Measurements from ENCODE around the gene CCDC40.

Gene CCDC40

GRCh38 chr17:80035937-80036714, at the start of gene CCDC40:
Gene CCDC40, plus strand, starts transcription at chr17:80036642. Its CDS starts 21 bp downstream, at chr17:80036663.
- peaks cover 3% of the 10 kb centered on the region for H3K27me3 ChIP-seq (ENCODE audit: control insufficient read depth, insufficient read depth, low read length)
- peaks cover 15% of the 10 kb centered on the region for H3K4me1 ChIP-seq (ENCODE audit: control insufficient read depth, insufficient read depth, low read length)

GRCh38 chr17:79987187-79987934, 49.1 kb upstream of the CCDC40 start:
- Histone ChIP-seq H3K9me3 (ENCODE audit: control insufficient read depth, low read length) (no peaks in the 10 kb centered on the region), H3K4me3 (ENCODE audit: low read length) (no peak overlapping the region), H3K27me3 (ENCODE audit: control insufficient read depth, insufficient read depth, low read length) (no peaks in the 10 kb centered on the region), H3K36me3 (ENCODE audit: control insufficient read depth, insufficient read depth, low read length) (no peaks in the 10 kb centered on the region), H3K9ac (ENCODE audit: low read length) (no peak overlapping the region), H3K4me1 (ENCODE audit: control insufficient read depth, insufficient read depth, low read length) (peaks cover 67% of the 10 kb centered on the region)

More at GRCh38 chr17:80035937-80036714, at the start of gene CCDC40:
- Histone ChIP-seq H3K36me3 (ENCODE audit: control insufficient read depth, insufficient read depth, low read length) (no peaks in the 10 kb centered on the region), H3K9ac (ENCODE audit: low read length) (peak within 1 kb of the TSS; percentile 76), H3K4me3 (ENCODE audit: low read length) (peak within 1 kb of the TSS; percentile 74), H3K9me3 (ENCODE audit: control insufficient read depth, low read length) (no peaks in the 10 kb centered on the region)

GRCh38 chr17:79987935-79988184, 48.6 kb upstream of the CCDC40 start:
- Histone ChIP-seq H3K9ac (ENCODE audit: low read length) (peak overlapping the region; percentile 9), H3K4me1 (ENCODE audit: control insufficient read depth, insufficient read depth, low read length) (peaks cover 72% of the 10 kb centered on the region), H3K9me3 (ENCODE audit: control insufficient read depth, low read length) (no peaks in the 10 kb centered on the region), H3K36me3 (ENCODE audit: control insufficient read depth, insufficient read depth, low read length) (no peaks in the 10 kb centered on the region), H3K4me3 (ENCODE audit: low read length) (no peak overlapping the region), H3K27me3 (ENCODE audit: control insufficient read depth, insufficient read depth, low read length) (no peaks in the 10 kb centered on the region)

GRCh38 chr17:79988185-79988971, 48.1 kb upstream of the CCDC40 start:
- Histone ChIP-seq H3K9ac (ENCODE audit: low read length) (peak overlapping the region; percentile 9), H3K36me3 (ENCODE audit: control insufficient read depth, insufficient read depth, low read length) (no peaks in the 10 kb centered on the region), H3K4me1 (ENCODE audit: control insufficient read depth, insufficient read depth, low read length) (peaks cover 77% of the 10 kb centered on the region), H3K4me3 (ENCODE audit: low read length) (no peak overlapping the region), H3K9me3 (ENCODE audit: control insufficient read depth, low read length) (no peaks in the 10 kb centered on the region), H3K27me3 (ENCODE audit: control insufficient read depth, insufficient read depth, low read length) (no peaks in the 10 kb centered on the region)

GRCh38 chr17:79989106-79989835, 47.2 kb upstream of the CCDC40 start:
- no peaks in the 10 kb centered on the region for H3K36me3 ChIP-seq (ENCODE audit: control insufficient read depth, insufficient read depth, low read length)
- peaks cover 85% of the 10 kb centered on the region for H3K4me1 ChIP-seq (ENCODE audit: control insufficient read depth, insufficient read depth, low read length)
- no peak overlapping the region for H3K9ac ChIP-seq (ENCODE audit: low read length)
- no peaks in the 10 kb centered on the region for H3K9me3 ChIP-seq (ENCODE audit: control insufficient read depth, low read length)
- H3K4me3 ChIP-seq (ENCODE audit: low read length), result no peak overlapping the region
- H3K27me3 ChIP-seq (ENCODE audit: control insufficient read depth, insufficient read depth, low read length), result no peaks in the 10 kb centered on the region

GRCh38 chr17:79990051-79990592, 46.3 kb upstream of the CCDC40 start:
- Histone ChIP-seq H3K27me3 (ENCODE audit: control insufficient read depth, insufficient read depth, low read length) (no peaks in the 10 kb centered on the region), H3K4me3 (ENCODE audit: low read length) (no peak overlapping the region), H3K4me1 (ENCODE audit: control insufficient read depth, insufficient read depth, low read length) (peaks cover 85% of the 10 kb centered on the region), H3K36me3 (ENCODE audit: control insufficient read depth, insufficient read depth, low read length) (no peaks in the 10 kb centered on the region), H3K9ac (ENCODE audit: low read length) (no peak overlapping the region), H3K9me3 (ENCODE audit: control insufficient read depth, low read length) (no peaks in the 10 kb centered on the region)

- Histone ChIP-seq H3K9ac (ENCODE audit: low read length) (no peak overlapping the region), H3K36me3 (ENCODE audit: control insufficient read depth, insufficient read depth, low read length) (no peaks in the 10 kb centered on the region), H3K4me3 (ENCODE audit: low read length) (no peak overlapping the region), H3K4me1 (ENCODE audit: control insufficient read depth, insufficient read depth, low read length) (peaks cover 82% of the 10 kb centered on the region), H3K9me3 (ENCODE audit: control insufficient read depth, low read length) (no peaks in the 10 kb centered on the region), H3K27me3 (ENCODE audit: control insufficient read depth, insufficient read depth, low read length) (no peaks in the 10 kb centered on the region)
Observed at GRCh38 chr17:79990704-79991103, 45.7 kb upstream of the CCDC40 start.

- Histone ChIP-seq H3K27me3 (ENCODE audit: control insufficient read depth, insufficient read depth, low read length) (no peaks in the 10 kb centered on the region), H3K9me3 (ENCODE audit: control insufficient read depth, low read length) (no peaks in the 10 kb centered on the region), H3K9ac (ENCODE audit: low read length) (peak overlapping the region; percentile 50), H3K4me1 (ENCODE audit: control insufficient read depth, insufficient read depth, low read length) (peaks cover 76% of the 10 kb centered on the region), H3K4me3 (ENCODE audit: low read length) (no peak overlapping the region), H3K36me3 (ENCODE audit: control insufficient read depth, insufficient read depth, low read length) (no peaks in the 10 kb centered on the region)
Observed at GRCh38 chr17:79991140-79991923, 45.1 kb upstream of the CCDC40 start.

GRCh38 chr17:79991924-79992648, 44.4 kb upstream of the CCDC40 start:
- Histone ChIP-seq H3K36me3 (ENCODE audit: control insufficient read depth, insufficient read depth, low read length) (no peaks in the 10 kb centered on the region), H3K4me1 (ENCODE audit: control insufficient read depth, insufficient read depth, low read length) (peaks cover 69% of the 10 kb centered on the region), H3K4me3 (ENCODE audit: low read length) (peak overlapping the region; percentile 15), H3K27me3 (ENCODE audit: control insufficient read depth, insufficient read depth, low read length) (no peaks in the 10 kb centered on the region), H3K9ac (ENCODE audit: low read length) (peak overlapping the region; percentile 50), H3K9me3 (ENCODE audit: control insufficient read depth, low read length) (no peaks in the 10 kb centered on the region)

- H3K27me3 ChIP-seq (ENCODE audit: control insufficient read depth, insufficient read depth, low read length), result no peaks in the 10 kb centered on the region
- peak overlapping the region; percentile 50 for H3K9ac ChIP-seq (ENCODE audit: low read length)
- no peaks in the 10 kb centered on the region for H3K9me3 ChIP-seq (ENCODE audit: control insufficient read depth, low read length)
- H3K36me3 ChIP-seq (ENCODE audit: control insufficient read depth, insufficient read depth, low read length), result no peaks in the 10 kb centered on the region
- H3K4me3 ChIP-seq (ENCODE audit: low read length), result no peak overlapping the region
- peaks cover 61% of the 10 kb centered on the region for H3K4me1 ChIP-seq (ENCODE audit: control insufficient read depth, insufficient read depth, low read length)
Observed at GRCh38 chr17:79992649-79993389, 43.6 kb upstream of the CCDC40 start.

Measured in mucosa of stomach (tissue), 1 donor.